LHCN-M2 (cell line): Measurements from ENCODE around the gene POLN. TPM values are rescaled to one million over a fixed set of nuclear protein-coding genes. Genes with fewer than 3 reads are reported as not detected.
"Not testable (repeated sequence)": the region's sequence is repeated elsewhere in the genome, so short reads cannot be mapped to it uniquely, and the experiment has no call there.

Experiments
- DNase-seq: peaks from one replicate; pipeline ENCODE4 v3.0.0-alpha.2; 2012; ENCODE audit warnings: low read depth
- total RNA-seq: library from RNA; depleted of rRNA; stranded (reverse); fragments of >200 nt; gene quantifications from 2 replicates; pipeline ENCODE4 v1.2.3, GENCODE V29; 2014

POLN gene
- total RNA-seq, 1 experiment from 2014 or later = 2.1 TPM

DNA sequence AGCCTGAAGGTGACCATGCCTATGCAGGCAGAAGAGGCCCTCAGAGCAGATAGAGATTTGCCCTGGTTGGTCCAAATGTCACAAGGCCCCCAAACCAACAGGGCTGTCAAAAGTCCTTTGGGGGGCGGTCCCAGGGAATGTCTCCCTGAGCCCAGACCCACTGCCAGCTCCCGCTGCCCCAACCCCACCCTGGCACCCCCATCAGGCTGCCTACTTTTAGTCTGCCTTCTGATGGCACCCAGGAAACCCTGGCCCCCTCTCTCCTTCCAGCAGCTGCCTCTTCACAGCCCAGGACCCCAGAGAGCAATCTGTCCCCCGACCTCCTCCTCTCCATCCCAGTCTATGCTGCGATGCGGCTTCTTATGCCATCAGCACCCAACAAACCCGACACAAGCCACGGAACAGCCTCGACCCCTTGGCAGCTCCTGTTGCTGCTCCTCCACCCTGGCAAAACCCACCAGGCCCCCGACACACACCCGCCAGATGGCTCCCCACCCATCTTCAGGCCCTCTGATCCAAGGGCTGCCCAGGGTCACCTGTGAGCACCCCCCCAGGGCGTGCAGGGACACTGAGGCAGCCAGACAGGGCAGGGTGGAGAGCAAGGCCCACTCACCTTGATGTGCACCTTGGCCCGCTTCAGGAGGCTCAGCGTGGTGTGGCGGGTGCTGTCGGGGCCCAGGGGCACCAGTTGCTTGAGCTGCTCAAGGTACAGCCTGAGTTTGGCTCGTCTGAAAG, 10.0 kb upstream of the POLN start:
- no peak for DNase-seq

DNA sequence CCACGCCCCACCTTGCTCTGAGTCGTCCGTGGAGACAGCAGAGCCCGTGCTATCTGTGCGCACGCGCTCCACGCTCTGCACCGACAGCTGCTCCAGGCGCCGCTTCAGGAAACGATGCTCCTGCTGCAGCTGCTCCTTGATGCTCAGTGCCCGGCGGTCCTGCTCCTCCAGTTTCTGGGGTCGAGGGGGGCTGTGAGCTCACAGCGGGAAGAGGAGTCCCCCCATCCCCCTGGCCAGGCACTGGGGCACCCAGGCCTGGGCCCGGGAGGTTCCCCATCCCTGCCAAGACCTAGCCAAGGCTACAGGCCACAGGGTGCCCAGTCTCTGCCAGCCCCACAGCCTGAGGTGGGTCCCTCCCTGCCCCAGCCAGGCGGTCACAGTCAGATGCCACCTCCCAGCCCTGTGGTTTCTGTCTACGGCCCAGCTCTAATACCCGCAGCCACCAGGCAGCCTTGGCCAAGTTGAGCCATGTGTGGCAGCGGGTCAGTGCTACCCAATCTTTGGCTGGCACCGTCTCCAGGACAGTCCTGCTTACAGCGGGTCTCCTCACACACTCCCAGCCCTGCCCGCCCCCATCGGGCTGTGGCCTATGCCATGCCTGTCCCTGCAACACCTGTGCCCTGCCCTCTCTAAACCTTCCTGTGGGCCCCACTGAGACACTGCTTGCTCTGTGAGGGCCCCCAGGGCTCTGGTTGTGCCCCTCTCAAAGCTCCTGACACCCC, 9.3 kb upstream of the POLN start:
- no peak for DNase-seq

DNA sequence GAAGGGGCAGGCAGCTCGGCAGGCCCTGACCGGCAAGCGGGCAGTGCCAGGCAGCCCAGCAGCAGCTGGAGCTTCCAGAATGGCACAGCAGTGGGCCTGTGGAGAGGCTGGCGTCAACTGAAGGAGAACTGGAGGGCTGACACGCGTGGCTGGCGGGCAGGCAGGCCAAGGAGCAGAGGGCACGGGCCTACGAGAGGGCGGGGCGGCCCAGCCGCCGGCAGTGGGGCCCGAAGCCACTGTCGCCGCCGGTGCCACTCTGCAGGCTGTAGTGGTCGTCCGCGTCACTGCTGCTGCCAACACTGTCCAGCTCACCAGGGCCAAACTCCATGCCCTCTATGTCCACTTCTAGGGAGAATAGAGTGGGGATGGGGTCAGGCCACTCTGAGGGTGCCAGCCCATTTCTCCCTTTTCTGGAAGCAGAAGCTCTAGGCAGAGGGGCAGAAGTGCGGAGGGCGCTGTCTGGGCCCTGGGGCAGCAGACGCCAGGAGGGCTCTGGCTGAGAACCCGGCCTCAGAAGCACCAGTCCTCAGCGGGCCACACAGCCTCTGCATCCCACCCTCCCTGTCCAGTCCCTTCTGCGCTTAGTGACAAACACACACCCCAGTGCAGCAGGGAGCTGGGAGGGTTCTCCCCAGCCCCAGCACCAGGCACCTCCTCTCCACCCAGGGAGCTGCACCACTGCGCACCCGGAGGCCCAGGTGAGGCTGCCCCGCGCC, 8.6 kb upstream of the POLN start:
- DNase-seq = no peak

DNA sequence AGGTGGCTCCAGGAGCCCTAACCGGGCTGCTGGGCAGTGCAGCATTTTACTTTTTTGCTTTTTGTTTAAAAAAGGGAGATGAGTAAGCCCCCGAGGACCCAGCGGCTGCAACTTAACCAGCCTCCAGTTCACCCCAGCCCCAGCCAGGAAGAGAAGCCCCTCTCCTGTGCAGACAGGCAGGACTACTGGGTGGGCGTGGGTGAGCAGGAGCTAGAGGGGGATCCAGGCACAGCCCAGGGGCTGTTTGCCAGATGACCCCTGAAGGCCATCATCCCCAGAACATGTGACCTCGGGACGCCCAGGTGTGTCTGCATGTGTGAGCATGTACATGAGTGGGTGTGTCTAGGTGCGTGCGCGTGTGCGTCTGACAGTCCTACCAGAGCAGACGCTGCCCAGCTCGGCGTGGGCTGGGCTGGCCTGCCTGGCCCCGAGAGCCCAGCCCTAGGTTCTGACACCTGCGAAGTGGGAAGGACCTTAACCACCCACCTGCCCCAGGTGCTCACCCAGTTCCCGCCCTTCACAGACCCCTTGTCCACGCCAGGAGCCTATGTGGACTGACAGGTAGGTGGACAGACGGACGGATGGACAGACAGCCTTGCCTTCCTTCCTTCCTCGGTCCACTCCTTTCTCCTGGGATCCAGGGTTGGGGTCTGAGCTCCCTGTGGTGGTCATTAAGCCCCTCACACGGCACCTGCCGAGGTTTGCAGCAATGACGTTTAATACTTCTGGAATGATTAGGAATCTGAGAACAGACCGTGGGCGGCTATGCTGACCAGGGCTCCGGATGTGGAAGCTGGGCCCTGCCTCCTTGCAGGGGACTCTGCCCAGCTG, 7.8 kb upstream of the POLN start:
- no peak for DNase-seq

DNA sequence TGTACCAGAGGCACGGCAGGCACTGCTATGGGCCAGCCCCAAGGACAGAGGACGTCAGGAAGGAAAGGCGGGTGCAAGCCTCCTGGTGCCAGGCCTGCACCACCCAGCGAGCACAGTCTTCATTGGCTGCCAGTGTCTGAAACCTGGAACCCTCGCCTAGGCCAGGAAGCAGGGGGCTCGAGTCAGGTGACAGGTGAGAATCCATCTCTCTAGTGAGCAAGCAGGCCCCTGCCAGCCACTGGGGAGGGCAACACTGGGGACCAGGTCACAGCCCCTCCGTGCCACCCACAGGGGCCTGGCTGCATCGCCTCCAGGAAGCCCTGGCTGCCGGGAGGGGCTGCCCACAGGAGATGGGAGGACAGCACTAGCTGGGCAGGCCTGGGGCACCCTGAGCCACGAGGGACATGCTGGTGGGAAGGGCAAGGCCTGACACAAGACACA, 6.9 kb upstream of the POLN start:
- no peak for DNase-seq

DNA sequence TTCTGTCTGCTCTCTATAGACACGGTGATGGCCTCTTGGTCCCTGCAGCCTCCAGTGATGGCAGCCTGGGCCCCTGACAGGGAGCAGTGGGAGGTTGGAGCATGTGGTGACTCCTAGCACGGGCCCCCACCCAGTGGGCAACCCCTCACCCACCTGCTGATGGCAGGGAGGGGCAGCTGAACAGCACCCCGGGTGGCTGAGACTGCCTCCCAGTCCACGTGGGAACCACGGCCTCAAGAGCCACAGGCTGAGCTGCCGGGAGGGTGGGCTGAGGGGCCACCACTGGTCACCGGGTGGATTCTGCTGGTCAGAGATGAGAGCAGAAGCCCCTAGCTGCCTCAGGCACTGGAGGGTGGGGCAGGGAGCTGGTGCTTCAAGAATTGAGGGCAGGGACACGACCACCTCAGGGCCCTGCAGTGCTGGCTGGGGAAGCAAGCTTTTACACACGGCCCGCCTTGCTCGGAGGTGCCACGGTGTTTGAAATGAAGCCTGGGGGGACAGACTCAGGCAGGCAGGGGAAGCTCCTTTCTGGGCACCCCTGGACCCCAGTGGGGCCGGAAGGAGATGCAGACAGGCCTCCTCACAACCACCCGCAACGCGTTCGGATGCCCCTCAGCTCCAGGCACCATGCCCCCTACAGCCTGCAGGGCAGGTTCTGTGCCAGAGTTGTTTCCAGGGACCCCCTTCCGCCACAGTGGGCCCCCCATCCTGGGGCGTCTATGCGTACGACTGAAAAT, 6.3 kb upstream of the POLN start:
- no peak for DNase-seq

DNA sequence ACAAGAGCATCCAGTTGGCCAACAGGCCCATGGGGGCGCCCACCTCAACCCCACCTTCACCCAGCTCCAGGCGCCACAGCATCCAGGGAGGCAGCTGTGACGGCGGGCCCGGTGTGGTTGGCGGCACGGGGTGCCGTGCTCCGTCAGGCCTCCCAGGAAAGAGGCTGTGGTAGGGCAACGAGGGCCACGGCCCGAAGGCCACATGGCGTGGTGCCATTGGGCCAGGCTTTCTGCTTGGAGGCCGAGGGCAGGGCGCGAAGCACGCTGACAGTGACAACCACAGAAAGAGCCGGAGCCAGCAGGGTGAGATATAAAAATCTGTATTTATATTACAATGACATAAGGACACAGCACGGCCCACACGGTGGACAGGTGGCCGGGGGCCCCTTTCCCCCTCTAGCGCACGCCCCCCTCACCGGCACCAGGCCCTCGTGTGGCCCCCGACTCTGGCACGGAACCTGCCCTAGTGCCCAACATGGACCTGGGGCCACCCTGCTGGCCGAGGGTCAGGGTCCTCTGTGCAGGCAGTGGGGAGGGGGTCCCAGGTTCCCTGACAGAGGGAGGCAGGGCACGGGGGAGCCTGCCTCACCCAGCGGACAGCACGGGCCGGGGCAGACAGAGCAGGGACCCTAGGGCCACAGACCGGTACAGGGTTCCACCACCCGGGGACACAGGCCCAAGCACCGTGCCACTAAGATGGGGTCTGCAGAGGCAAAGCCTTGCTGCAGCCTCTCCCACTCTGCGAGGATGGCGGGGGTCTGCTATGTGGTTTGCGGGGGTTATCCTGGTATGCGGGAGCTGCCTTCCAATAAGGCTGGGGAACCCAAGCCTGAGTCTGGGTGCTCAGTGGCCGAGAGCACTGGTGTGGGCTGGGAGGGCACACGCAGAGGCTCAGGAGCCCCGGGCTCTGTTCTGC, 5.5 kb upstream of the POLN start:
- DNase-seq = no peak

DNA sequence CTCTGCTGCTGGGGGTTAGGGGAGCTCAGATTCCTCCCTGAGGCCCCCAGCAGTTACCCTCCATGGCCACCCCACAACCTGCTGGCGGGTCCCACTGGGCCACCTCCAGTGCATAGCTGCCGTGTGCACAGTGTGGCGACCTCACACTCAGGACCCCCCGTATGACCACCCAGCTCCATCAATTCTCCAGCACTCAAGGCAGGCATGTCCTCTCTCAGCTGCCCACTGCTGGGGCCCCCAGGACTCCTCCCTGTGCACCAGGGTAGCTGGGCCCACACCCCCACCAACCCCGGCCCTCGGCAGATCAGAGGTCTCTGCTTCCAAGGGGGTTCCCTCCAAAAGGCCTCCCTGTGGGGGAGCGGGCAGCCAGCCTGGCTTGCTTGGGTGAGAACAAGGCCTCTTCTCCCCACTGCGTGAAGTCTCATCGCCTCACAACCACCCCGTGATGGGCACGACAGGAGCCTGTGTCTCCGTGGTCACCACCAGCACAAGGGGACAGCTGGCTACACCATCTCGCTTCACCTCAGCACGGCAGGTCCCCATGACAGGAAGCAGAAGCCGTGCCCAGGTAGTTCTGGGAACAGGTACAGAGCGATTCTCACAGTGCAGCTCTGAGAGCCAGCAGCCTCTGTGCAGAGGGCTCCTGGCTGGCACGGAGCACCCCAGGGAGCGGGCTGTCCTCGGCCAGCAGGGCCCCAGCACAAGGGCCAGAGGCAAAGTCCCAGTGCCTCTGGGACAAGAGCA, 4.6 kb upstream of the POLN start:
- no peak for DNase-seq

DNA sequence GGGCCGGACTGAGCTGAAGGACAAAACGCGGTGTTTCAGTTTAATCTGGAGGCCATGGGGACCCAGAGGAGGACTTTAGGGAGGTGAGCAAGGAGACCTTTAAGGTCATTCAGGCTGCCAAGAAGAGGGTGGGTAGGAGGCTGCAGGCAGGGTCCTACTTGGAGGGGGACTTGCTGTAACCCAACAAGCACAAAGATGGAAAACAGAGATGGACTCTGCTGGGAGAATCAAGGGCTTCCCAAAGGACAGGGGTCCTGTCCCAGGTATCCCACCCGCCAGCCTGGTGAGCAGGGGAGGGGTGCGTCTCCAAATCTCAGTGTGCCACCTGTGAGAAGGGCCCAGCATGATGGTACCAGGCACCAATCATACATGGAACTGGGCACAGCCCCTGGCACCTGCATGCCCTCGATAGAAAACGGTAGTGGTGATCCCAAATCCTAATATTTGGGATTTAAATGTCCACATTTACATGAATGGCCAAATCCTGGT, 3.9 kb upstream of the POLN start:
- no peak for DNase-seq

DNA sequence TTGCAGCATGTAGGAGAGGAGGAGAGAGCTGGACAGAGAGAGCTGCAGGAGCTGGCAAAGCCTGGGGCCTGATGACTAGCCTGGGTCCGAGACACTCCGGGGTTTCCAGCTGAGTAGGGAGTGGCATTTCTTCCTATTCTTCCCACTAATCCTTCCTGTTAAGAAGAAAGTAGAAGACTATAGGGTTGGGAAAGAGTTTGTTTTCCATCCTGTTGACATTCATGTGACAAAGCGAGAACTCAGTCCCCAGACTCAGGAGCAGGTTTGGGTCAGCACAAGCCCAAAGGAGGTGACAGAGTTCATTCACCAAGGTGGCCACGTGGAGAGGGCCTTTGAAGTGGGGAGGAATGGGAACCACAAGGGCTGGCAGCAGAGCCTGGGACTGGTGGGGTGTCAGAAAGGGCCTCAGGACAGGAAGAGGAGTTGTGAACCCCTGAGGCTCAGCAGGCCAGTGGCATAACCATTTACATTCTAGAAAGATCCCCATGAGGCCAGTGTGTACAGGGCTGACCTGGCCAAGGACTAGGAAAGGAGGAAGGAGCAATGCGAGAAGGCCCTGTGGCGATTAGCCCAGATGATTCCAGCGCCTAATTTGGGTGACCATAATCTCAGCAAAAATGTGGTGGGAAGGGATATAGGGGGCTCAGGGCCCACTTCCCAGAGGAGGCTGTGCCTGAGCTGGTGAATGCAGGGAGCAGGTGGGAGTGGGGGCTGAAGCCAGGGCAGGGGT, 3.3 kb upstream of the POLN start:
- no peak for DNase-seq

DNA sequence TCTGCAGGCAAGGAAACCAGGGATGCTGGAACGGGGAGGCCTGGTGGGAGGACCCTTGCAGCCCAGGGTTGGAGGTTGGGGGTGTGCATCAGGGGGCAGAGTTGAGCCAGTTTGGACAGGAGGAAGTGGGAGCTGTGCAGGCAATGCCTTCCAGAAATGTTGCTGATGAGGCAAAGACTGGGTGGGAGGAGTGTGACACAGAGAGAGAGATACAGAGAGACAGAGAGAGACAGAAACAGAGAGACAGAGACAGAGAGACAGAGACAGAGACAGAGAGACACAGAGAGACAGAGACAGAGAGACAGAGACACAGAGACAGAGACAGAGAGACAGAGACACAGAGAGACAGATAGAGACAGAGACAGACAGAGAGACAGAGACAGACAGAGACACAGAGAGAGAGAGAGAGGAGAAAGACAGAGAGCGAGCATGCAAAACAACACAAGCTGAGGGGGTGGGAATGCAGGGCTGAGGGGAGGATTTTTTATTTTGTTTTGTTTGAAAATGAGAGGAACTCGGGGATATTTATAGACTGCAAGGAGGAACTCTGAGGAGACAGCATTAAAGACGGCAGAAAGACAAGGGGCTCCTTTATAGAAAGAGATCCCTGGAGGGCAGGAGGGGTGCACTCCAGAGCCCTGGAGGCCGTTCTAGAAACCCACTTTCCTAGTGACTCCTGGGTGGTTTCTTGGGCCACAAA, 1.9 kb upstream of the POLN start:
- peak; percentile 36 for DNase-seq

DNA sequence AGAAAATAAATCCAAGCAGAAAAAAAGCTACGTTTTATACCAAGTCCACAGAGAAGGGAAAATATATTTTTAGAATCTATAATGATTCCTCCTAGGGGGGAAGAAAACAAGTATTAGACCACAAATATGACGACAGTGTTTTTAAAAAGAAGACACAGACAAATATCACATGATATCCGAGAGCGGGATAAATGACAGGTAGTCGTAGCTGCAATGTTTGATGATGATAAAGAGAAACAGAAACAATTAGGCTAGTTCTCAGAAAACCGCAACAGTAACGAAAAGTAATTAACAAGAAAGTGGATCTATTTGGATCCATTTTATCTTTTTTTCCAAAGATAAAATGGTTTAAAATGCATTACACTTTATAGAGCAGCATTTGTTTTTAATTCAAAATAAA, 918 bp downstream of the POLN start:
- DNase-seq = no peak

DNA sequence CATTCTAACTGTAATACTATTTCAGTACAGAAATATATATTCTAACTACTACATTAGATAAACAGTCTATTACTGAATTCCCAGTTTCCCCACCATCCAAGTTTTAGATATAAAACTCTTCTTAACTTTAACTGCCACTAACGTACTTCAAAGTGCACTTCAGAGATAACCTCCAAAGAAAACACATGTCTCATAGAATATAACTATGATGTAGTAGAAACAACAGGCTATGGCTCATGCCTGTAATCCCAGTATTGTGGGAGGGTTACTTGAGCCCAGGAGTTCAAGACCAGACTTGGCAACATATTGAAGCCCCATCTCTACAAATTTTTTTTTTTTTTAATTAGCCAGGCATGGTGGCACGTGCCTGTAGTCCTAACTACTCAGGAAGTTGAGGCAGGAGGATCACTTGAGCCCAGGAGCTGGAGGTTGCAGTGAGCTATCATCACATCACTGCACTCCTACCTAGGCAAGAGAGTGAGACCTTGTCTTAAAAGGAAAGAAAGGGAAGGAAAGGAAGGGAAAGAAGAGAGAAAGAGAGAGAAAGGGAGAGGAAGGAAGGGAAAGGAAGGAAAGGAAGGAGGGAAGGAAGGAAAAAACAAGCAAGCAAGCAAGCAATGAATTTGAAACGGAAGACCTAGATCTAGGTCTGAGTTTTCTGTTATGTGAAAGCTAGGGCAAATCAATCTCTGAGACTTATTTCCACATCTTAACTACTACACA, 4.8 kb downstream of the POLN start:
- no peak for DNase-seq

DNA sequence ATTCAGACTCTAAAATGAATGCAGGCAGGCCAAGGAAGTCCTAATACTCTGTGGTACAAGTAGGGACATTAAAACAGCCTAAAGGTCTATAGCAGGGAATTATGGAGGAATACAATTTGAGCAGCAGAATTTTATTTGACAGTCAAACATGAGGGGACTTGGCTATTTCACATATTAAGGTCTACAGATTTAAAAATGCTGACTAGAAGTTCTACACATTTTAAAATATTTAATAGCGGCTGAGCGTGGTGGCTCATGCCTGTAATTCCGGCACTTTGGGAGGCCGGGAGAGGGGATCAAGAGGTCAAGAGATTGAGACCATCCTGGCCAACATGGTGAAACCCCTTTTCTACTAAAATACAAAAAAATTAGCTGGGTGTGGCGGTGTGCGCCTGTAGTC, 10.8 kb downstream of the POLN start:
- no peak for DNase-seq

DNA sequence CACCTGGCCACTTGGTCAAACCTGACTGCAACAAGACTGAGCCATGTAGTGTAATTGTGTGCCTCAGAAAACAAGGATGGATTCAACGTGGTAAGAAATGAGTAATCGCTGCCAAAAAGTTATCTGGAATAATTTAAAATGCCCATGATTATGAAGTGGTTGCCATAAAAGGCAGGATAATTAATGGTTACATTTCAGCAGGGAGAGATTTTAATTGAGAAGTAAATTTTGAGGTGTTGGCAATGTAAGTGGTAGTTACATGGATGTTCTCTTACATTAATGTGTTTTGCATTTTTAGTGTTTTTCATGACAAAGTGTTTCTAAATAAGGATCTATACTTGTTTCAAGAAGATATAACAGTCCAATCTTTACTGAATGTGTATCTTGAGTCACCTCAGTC, 15.7 kb downstream of the POLN start:
- no peak for DNase-seq

DNA sequence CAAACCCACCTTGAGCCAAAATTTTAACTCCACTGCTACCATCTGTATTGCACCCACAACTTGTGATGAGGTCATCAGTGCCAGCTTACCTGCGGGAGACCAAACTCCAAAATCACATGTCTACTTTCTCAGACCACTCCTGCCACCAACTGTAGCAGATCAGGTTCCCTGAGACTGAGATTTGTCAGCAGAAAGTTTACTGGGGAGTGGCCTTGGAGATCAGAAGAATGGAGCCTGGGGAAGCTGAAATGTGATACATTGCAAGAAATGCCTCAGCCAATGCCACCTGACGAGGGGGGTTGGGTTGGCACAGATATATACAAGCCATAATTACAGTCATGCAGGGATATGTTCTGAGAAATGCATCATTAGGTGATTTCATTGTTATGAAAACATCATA, 19.1 kb downstream of the POLN start:
- DNase-seq = no peak

DNA sequence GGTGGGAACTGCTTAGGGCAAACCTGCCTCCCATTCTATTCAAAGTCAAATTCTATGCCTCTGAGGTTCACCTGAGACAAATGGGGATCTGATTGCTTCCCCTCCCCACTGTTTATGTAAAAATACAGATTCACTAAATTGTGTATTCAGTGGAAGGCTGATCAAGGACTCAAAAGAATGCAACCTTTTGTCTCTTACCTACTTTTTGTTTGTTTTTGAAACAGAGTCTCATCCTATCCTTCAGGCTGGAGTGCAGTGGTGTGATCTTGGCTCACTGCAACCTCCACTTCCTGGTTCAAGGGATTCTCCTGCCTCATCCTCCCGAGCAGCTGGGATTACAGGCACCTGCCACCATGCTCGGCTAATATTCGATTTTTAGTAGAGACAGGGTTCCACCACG, 20.5 kb downstream of the POLN start:
- not testable (repeated sequence) for DNase-seq
